ENCODE results near the gene TBC1D24.

DNA sequence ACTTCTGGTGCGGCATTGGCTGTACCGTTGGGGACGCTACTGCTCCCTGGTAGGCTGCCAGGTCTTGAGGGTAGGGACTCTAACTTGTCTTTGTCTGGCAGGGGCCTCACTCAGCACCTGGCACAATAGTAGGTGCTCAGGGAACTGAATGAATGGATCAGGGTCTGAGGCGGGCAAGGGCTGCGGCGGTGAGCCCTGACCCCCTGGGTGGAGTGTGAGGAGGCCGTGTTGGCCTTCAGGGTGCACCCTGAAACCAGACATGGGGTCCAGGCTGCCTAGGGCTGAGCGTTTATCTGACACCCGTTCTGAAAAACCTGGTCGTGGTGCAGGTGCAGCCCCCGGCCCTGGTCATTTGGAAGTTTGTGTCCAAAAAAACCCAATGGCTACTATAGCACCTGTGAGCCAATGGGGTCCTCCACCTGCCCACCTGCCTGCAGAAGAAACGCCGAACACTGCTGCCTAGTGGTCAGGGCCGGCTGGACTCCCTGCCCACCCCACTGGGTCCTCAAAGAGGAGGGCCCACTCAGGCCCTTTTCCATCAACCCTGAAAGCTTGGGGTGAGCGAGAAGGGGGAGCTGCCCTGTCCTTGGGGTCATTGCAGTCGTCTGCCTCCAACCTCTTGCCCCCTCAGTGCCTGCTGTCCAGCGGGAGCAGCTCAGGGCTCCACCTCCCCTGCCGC, 33.9 kb downstream of the TBC1D24 start:
- TF ChIP-seq, protein P1, sequence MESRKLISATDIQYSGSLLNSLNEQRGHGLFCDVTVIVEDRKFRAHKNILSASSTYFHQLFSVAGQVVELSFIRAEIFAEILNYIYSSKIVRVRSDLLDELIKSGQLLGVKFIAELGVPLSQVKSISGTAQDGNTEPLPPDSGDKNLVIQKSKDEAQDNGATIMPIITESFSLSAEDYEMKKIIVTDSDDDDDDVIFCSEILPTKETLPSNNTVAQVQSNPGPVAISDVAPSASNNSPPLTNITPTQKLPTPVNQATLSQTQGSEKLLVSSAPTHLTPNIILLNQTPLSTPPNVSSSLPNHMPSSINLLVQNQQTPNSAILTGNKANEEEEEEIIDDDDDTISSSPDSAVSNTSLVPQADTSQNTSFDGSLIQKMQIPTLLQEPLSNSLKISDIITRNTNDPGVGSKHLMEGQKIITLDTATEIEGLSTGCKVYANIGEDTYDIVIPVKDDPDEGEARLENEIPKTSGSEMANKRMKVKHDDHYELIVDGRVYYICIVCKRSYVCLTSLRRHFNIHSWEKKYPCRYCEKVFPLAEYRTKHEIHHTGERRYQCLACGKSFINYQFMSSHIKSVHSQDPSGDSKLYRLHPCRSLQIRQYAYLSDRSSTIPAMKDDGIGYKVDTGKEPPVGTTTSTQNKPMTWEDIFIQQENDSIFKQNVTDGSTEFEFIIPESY (IDR thresholded peaks at IDR 0.05; ENCODE audit: borderline replicate concordance, low read depth) = no peak
- TF ChIP-seq, protein P2, sequence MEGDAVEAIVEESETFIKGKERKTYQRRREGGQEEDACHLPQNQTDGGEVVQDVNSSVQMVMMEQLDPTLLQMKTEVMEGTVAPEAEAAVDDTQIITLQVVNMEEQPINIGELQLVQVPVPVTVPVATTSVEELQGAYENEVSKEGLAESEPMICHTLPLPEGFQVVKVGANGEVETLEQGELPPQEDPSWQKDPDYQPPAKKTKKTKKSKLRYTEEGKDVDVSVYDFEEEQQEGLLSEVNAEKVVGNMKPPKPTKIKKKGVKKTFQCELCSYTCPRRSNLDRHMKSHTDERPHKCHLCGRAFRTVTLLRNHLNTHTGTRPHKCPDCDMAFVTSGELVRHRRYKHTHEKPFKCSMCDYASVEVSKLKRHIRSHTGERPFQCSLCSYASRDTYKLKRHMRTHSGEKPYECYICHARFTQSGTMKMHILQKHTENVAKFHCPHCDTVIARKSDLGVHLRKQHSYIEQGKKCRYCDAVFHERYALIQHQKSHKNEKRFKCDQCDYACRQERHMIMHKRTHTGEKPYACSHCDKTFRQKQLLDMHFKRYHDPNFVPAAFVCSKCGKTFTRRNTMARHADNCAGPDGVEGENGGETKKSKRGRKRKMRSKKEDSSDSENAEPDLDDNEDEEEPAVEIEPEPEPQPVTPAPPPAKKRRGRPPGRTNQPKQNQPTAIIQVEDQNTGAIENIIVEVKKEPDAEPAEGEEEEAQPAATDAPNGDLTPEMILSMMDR (IDR thresholded peaks at IDR 0.05) = no peak
- TF ChIP-seq RCOR1 (IDR thresholded peaks at IDR 0.05; ENCODE audit: low read length) = no peak
- no peak for TF ChIP-seq RAD21 (IDR thresholded peaks at IDR 0.05; ENCODE audit: low read length)
- no peak for TF ChIP-seq EP300 (IDR thresholded peaks at IDR 0.05; ENCODE audit: borderline replicate concordance in 1 of 2, low read depth in 1 of 2, low read length in 1 of 2)
- TF ChIP-seq POLR2AphosphoS5 (IDR thresholded peaks at IDR 0.05; ENCODE audit: low read depth, low read length) = no peak
- TF ChIP-seq, protein P3, sequence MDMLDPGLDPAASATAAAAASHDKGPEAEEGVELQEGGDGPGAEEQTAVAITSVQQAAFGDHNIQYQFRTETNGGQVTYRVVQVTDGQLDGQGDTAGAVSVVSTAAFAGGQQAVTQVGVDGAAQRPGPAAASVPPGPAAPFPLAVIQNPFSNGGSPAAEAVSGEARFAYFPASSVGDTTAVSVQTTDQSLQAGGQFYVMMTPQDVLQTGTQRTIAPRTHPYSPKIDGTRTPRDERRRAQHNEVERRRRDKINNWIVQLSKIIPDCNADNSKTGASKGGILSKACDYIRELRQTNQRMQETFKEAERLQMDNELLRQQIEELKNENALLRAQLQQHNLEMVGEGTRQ (IDR thresholded peaks at IDR 0.05; ENCODE audit: borderline replicate concordance, low read depth, low read length) = no peak
- no peak for TF ChIP-seq JUND (IDR thresholded peaks at IDR 0.05)
- TF ChIP-seq, protein P4, sequence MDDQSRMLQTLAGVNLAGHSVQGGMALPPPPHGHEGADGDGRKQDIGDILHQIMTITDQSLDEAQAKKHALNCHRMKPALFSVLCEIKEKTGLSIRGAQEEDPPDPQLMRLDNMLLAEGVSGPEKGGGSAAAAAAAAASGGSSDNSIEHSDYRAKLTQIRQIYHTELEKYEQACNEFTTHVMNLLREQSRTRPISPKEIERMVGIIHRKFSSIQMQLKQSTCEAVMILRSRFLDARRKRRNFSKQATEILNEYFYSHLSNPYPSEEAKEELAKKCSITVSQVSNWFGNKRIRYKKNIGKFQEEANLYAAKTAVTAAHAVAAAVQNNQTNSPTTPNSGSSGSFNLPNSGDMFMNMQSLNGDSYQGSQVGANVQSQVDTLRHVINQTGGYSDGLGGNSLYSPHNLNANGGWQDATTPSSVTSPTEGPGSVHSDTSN (IDR thresholded peaks at IDR 0.05) = no peak
- TF ChIP-seq TCF12 (IDR thresholded peaks at IDR 0.05) = no peak
- TF ChIP-seq SMC3 (IDR thresholded peaks at IDR 0.05; ENCODE audit: low read depth, low read length) = no peak
- no peak for TF ChIP-seq RFX5 (IDR thresholded peaks at IDR 0.05; ENCODE audit: low read length)
